GM20431 (cell line): ENCODE measurements around the gene DUSP11.
"Not testable (repeated sequence)": the region's sequence is repeated elsewhere in the genome, so short reads cannot be mapped to it uniquely, and the experiment has no call there.

Source experiments
- in situ Hi-C: fragments of 300-500 bp; cut with MseI, MboI; formaldehyde crosslinking; loops from one replicate; pipeline ENCODE4 v1.15.0; 2020; ENCODE audit warnings: low sequenced_read_pairs; ENCODE audit not compliant: unreplicated experiment

The DUSP11 gene

DNA sequence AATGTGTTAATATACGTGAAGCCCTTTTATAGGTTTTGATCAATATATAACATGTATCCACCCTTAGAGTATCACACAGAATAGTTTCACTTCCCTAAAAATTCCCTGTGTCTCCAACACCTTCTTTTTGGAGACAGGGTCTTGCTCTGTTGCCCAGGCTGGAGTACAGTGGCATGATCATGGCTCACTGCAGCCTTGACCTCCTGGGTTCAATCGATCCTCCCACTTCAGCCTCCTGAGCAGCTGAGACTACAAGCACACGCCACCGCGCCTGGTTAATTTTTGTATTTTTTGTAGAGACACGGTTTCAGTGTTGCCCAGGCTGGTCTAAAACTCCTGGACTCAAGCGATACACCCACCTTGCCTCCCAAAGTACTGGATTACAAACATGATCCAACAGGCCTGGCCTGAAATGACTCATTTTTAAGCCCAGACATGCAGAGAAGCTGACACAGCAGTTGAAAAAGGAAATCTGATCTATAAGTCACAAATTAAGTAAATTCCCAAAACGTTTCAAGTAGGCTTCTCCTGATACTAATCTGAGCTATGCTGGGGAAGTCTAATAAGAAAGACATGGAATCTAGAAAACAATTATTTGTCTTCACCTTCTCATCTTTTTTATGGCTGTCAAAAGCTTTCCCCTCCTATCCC is 2.9 kb downstream of the DUSP11 start:
- in situ Hi-C loops: no loop called here

DNA sequence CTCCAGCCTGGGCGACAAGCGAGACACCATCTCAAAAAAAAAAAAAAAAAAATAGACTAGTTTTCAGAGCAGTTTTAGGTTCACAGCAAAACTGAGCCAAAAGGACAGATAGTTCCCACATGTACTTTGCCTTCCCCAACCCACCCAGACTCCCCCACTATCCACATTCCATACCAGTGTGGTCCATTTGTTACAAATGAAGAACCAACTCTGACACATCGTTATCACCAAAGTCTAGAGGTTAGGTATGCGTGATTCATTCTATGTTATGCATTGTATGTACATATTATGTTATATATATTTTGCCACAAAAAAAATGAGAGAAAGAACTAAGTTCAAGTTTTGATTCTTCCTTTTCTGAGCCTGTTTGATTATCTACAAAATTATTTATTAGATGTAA is 3.5 kb downstream of the DUSP11 start:
- in situ Hi-C loops: no loop called here

DNA sequence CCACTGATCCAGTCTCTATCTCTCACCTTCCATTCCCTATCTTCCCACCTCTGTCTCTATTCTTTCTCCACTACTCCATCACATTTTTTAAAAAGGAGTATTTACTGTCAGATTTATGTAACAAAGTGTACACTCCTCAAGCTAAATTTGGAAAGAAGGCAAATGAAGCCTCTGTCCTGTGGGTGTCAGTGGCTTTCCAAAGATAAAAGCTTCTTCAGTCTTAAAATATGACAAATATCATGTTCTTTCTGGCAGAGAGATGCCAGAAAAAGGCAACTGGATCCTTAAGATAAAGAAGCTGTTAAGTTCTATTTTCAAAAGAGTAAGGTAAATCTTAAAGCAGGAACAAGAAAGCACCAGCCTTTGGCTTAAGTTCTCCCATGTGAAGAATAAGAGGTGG is 7.1 kb downstream of the DUSP11 start:
- in situ Hi-C loops: no loop called here

DNA sequence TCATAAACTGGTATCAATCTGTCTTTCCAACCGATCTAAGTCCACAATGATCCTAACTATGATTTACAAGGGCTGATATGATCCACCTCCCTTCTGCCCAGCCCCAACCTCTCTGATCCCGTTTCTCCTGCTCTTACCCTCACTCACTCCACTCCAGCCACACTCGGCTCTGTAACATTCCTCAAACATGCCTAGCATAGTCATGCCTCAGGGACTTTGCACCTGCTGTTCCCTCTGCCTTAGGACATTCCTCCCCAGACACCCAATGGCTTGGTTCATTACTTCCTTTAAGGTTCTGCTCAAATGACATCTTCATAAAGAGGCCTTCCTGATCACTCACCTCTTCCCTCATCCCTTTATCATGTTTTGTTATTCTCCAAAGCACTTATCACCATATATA is 9.2 kb downstream of the DUSP11 start:
- in situ Hi-C loops: no loop called here

DNA sequence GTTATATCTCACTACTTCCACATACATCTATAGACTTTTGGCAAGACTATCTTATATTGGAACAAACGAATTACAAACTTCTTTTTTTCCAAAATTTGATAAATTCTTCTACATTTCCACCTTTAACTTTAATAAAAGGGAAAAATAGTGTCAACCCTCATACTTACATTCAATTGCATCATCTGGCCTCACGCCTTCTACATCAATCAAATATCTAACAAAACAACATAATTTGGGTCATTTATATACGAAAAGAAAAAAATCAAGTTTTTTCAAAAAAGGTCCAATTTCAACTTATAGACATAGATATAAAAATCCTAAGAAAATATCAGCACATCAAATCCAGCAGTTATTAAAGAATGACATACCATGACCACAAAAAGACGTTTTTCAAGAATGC is 12.9 kb downstream of the DUSP11 start:
- in situ Hi-C loops: no loop called here

DNA sequence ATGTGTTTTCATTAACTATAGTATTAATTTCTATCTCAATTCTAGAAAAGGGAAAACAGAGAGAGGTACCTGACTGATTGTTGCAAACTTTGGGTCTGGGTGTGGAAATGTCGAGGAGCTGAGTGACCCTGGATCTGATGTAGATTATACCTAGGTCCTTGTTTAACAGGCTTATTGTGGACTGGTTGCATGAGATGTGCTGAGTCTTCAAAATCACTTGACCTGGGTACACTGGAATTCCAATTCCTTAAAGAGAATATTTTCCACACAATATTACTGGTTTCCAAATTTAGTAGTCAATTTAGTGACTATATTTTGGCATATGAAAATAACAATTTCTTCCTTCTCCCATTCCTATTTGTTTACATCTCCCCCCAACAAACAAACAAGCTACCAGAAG is 13.6 kb downstream of the DUSP11 start:
- in situ Hi-C loops: no loop called here

DNA sequence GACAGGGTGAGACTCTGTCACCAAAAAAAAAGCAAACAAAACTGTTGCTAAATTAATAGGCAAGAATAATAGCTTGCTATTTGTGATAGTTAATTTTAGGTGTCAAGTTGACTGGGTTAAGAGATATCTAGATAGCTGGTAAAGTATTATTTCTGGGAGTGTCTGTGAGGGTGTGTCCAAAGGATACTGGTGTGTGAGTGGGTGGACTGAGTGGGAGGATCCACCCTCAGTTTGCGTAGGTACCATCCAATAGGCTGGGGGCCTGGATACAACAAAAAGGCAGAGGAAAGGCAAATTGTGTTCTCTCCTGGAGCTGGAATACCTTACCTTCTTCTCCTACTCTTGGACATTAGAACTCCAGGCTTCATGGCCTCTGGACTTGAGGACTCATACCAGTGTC is 15.0 kb downstream of the DUSP11 start:
- in situ Hi-C loops: no loop called here

DNA sequence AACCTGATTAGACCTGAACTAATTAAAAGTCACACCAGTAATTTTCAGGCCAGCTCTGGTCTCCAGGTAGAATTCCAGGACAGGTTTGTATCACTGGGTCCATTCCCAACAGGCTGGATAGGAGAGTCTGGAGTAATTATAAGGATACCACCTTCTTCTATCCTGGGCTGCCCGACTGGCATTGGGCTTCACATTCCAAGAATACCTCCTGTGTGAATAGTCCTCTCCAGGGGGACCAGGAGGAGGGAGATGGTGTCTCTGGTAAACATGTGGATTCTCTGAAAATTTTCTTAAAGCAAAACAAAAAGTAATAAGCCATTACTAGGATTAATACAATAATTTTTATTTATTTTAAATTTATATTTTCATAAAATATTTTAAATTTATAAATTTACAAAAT is 17.3 kb downstream of the DUSP11 start:
- in situ Hi-C loops: no loop called here

DNA sequence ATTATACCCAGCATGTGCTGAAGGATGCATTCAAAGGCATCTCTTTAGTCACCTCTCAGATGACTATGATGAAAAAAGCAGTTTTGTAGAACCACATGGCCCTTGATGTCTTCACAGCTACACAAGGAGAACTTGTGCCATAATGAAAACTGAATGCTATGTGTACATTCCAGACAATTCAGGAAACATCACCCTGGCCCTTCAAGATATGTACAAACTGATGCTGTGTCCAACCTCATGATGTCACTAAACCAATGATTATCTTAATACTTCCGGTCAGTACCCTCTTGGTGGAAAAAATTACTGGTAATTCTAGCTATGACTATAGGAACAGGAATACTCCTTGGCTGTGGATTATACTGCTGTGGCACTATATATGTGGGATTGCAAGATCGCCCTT is 20.0 kb downstream of the DUSP11 start:
- in situ Hi-C loops: no loop called here

DNA sequence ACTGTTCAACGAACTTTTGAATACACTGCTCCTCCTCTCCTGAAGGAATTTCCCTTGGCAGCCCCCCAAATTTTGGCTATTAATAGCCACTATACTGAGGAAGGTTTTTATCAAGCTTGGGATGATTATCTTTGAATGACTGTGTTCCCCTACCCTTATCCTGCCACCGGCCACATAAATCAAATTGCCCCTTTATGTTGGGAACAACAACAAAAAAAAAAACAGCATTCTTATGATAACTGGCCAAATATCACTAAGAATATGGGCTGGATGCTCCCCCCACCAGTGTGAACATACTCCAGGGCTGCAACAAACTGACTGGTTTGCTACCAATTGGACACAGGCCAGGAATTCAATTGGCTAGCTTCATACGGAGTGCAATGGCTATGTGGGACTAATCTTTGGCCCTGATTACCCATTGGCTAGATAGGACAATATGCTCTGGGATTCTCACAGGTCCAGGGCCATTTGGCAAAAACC is 20.6 kb downstream of the DUSP11 start:
- in situ Hi-C loops: no loop called here

DNA sequence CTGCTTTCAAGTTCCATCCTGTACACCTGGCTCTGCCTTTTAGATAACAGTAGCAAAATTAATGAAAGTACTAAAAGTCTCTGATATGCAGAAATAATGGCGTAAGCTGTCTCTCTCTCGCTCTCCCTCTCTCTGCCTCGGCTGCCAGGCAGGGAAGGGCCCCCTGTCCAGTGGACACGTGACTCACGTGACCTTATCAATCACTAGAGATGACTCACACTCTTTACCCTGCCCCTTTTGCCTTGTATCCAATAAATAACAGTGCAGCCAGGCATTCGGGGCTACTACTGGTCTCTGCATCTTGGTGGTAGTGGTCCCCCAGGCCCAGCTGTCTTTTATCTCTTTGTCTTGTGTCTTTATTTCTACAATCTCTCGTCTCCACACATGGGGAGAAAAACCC is 25.6 kb downstream of the DUSP11 start:
- in situ Hi-C loops: not testable (repeated sequence)

DNA sequence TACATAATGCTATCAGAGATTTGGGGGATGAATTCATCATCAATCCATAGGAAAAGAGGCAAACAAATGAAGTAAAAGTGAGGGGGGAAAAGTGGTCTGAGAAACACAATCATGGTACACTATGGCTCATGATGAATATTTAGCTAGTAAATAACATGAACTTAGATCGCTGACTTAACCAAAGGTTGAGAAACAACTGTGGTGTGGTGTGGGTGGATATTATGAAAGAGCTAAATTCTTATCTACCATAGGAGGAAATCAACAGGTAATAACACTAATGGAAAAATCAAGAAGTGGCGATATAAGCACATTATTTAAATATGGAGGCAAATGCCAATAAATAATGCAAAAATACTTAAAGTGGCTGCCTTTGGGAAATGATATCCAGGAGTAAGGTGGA is 30.6 kb downstream of the DUSP11 start:
- in situ Hi-C loops: no loop called here

DNA sequence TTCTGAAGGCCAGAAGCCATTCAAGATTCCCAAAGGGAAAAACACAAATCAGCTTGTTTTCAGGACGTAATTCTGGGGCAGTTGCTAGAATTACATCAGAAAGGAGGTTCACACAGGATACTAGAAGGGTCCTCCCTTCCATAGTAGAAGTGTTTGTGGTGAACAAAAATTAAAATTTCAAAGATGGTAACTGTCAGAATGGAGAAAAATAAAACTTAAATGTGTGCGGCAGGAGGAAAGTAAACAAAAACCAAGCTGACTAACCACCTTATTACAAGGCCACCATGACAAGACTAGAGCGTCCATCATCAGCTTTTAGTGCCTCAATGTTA is 33.1 kb downstream of the DUSP11 start:
- in situ Hi-C loops: no loop called here

DNA sequence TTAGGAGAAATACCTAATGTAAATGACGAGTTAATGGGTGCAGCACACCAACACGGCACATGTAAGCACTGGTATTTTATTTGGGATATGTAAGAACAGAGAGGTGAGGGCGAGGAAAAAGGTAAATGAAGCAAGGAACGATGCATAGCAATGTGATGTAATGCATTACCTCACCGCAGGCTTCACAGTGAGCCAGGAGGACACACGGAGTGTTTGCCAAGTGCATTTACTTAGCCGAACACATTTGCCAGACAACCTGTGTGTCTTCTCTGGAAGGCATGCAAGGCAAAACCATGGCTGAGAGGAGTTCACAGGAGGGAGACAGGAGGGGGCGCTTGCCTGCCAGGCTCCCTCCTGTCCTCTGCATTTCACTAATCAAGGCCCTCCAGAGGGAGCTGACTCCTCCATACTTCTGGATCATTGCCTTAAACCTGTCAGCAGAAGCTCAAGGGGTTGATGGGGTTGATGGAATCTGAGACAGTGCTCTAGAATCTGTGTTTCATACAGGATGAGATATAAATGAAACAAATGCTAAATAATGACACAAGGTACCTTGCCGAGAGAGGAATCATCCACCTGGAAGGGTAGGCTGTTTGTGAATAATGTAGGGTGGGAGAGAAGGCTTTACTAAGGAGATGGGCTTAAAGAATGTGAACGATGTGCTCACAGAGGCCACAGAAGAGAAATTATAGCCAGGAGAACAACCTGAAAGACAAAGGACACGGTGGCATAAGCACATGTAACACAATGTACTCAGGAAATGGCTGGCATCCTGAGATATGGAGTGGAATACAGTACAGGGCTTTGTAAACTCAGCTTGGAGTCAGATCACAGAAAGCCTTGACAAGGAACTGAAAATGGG is 33.7 kb downstream of the DUSP11 start:
- in situ Hi-C loops: no loop called here

DNA sequence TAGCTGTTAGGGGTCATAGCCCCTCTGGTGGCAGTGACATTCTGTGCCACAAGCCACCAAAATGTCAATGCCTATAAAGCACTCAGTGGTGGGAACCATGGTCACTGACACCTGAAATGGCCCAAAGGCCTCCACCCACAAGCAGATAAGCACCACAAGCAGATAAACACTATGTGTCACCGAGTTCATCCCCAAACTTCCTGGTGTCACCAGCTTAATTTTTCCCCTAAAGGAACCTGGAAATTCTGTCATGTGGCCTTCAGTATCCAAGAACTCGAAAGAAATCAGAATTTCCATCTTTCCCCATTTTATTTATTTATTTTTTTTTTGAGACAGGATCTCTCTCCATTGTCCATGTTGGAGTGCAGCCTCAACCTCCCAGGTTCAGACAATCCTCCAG is 39.1 kb downstream of the DUSP11 start:
- in situ Hi-C loops: no loop called here

DNA sequence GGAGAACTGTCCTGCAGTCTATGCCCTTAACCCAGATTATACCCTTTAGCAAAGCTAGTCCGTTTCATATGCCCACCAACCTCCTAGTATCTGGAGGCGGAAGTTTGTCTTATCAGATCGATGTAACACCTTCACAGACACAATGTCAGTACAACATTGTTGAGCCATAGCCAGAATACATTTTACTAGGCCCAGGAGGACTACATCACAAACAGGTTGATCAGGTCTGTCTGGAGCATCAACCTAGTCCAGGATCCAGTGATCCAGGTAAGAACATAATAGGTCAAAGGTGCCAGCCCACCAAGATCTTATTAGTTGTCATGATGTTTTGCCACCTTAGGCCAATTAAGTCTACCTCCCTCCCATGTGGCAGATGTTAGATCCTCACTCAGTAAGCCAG is 40.8 kb downstream of the DUSP11 start:
- in situ Hi-C loops: no loop called here

DNA sequence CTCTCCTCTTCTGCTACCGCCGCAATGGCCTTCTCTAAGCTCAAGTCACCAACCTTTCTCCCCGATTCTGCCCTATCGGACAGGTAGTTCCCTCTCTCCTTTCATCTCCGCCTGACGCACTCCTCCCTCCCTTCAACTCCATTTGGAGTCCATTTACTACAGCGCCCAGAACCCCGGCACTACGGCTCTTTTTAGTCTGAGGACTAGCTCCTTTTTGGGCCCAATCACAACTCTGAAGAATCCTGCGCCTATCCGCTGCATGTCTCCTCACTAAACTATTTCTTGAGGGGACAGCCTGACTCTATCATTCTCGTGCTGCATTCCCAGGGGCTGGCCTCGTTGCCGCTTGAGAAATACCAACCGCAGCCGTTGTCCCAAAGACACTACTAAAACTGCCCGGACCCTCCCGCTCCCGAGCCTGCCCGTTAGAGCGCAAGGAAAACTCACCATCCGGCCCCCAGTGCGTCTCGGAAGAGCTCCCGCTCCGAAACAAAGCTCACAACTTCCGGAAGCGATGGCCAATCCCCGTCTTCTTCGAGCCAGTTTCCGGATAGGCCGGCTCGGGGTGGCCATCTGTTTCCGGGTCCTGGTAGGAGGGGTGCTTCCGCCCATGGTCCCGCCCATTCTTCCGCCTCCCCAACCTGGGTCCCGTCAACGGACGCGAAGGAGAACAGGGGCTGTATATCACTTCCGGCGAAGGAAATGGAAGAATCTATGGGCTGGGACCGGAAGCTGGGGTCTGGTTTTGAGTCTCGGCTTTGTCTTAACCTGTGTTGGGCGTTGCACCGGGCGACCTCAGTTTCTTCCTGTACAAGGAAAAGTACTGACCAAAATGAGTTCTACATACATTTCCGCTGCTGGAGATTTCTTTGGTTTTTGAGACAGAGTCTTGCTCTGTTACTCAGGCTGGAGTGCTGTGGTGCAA is 42.8 kb downstream of the DUSP11 start, which contains the start of gene TPRKB:
Gene TPRKB, minus strand, starts transcription at position 491 of the 925 bp plus-strand sequence. CDS start 2,776 bp downstream, outside the sequence.
- in situ Hi-C loops: no loop called here

DNA sequence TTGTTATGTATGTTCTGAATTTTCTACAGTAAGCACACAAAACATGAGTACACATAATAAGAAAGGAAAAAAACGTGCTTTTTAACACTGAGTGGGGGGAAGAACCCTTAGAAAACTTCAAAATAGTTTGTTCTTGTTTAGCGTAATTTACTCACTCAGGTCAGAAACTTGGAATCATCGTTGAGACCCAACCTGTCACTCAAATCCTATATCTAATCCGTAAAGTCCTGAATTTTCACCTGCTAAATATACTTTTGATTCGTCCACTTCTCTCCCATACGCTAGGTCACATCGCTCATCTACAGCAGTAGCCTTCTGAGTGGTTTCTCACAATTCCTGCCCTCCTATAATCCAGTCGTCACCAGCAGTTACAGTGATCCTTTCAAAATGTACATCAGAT is 43.5 kb downstream of the DUSP11 start:
- in situ Hi-C loops: no loop called here

DNA sequence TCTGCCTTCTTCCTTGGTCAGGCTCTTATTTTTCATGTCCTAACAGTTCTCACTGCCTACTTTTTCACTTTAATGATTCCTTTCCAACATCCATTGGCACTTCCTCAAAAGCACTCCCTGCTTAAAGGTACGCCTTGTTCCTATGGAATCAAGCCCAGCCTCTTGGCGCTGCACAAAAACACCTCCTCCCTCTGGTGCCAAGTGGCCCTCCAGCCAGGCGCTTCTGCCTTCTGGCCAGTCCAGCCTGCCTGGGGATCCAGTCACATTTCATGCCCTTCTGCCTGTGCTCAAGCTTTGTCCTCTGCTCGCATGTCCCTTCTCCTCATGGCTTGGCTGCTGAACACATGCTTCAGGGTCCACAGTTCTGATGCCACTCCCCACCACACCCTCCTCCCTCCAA is 49.1 kb downstream of the DUSP11 start:
- in situ Hi-C loops: no loop called here

DNA sequence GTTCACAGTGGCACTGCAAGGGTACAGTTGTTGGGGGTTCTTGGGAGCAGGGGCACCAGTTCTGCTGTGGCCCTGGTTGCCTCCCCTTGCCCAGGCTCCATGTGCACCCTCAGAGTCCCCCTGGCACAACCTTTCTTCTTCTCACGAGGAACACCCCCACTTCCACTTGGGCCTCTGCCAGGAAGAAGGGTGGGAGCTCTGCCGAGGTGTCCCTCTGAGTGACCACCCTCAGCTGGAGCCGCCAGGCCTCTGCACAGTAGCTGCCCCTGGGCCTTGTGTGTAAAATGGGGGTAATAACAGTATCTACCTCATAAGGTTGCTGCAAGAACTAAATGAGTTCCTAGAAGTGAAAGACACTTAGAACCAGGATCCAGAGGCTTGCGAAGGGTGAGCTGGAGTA is 51.2 kb downstream of the DUSP11 start:
- in situ Hi-C loops: no loop called here

DNA sequence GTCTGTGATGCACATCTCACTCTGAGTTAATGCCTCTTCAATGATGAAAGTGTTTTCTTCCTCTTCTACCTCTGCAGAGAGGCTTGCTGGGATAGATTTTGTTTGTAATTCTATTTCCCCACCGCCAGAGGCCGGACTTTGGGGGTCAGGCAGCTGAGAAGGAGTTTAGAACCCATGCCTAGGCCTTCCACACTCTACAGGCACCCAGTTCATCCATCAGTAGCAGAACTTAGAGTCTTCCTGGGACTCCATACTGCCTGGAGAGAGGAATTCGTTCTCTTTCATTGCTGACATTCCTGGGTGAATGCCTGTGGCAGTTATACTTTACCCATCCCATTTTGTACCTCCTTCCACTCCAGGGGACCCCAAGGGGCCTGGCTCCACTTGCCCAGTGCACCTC is 51.9 kb downstream of the DUSP11 start:
- in situ Hi-C loops: no loop called here
